Suprapubic skin (tissue), 4 donors: ENCODE results near the gene TRPC4. TPM values are rescaled to one million over a fixed set of nuclear protein-coding genes. Genes with fewer than 3 reads are reported as not detected.

Source experiments
- DNase-seq, 2 donors: peaks; one replicate each; pipeline ENCODE4 v3.0.0-alpha.2; 2019; ENCODE audit warnings: low spot score in 2 of 2
- H3K27ac ChIP-seq: fragments of 200-600 bp; sonication (generic); one replicate; pipeline ENCODE4 v1.5.1; 2019
- H3K27me3 ChIP-seq: fragments of 200-600 bp; sonication (generic); one replicate; pipeline ENCODE4 v1.5.1; 2019
- H3K36me3 ChIP-seq: fragments of 200-600 bp; sonication (generic); one replicate; pipeline ENCODE4 v1.5.1; 2019
- H3K4me1 ChIP-seq: fragments of 200-600 bp; sonication (generic); one replicate; pipeline ENCODE4 v1.5.1; 2019
- H3K4me3 ChIP-seq: fragments of 200-600 bp; sonication (generic); one replicate; pipeline ENCODE4 v1.5.1; 2019; ENCODE audit warnings: mild to moderate bottlenecking
- H3K9me3 ChIP-seq: fragments of 200-600 bp; sonication (generic); one replicate; pipeline ENCODE4 v1.5.1; 2019
- CTCF ChIP-seq, 2 donors: fragments of 200-600 bp in 1 of 2; fragments of 450-650 bp in 1 of 2; sonication (generic) in 1 of 2; IDR thresholded peaks; one replicate each; pipeline ENCODE4 v1.5.1; 2016 to 2019; ENCODE audit warnings: antibody characterized with exemption in 2 of 2, mild to moderate bottlenecking in 1 of 2, moderate library complexity in 1 of 2
- EP300 ChIP-seq: sonication (generic); formaldehyde crosslinking; IDR thresholded peaks from one replicate; pipeline ENCODE4 v1.6.1; 2017; ENCODE audit warnings: antibody characterized with exemption
- POLR2A ChIP-seq, 2 donors: fragments of 450-650 bp; IDR thresholded peaks; one replicate each; pipeline ENCODE4 v1.6.1; 2017; ENCODE audit warnings: antibody characterized with exemption in 2 of 2, mild to moderate bottlenecking in 2 of 2, moderate library complexity in 2 of 2
- POLR2AphosphoS5 ChIP-seq, 3 donors: sonication (generic); formaldehyde crosslinking; IDR thresholded peaks; one replicate each; pipeline ENCODE4 v1.6.1; 2017; ENCODE audit warnings: antibody characterized with exemption in 3 of 3
- WGBS: methylation state at CpG from one replicate; pipeline ENCODE4 v1.1.5; 2018; 5-methylcytosine and 5-hydroxymethylcytosine counted together
- total RNA-seq, 4 donors: library from RNA; depleted of rRNA; stranded (reverse); fragments of >200 nt; gene quantifications; one replicate each; pipeline ENCODE4 v1.1.0, GENCODE V29; 2016

The TRPC4 gene
- total RNA-seq, 4 donors from 2014 or later, result 0.32 TPM; not detected in 3

GRCh38 chr13:37906880-37907279 is 37.3 kb upstream of the TRPC4 start:
- no peak for DNase-seq
- WGBS, result 82% methylated on average over 1 of the region's 1 CpG
- Histone ChIP-seq H3K27me3 (no peaks in the 10 kb centered on the region), H3K9me3 (no peaks in the 10 kb centered on the region), H3K27ac (no peak overlapping the region), H3K4me3 (no peak overlapping the region), H3K36me3 (no peaks in the 10 kb centered on the region), H3K4me1 (no peaks in the 10 kb centered on the region)
- no peak for TF ChIP-seq CTCF (IDR thresholded peaks at IDR 0.05)
- no peak for TF ChIP-seq POLR2AphosphoS5 (IDR thresholded peaks at IDR 0.05)
- no peak for TF ChIP-seq EP300
- TF ChIP-seq POLR2A (IDR thresholded peaks at IDR 0.05), result no peak

GRCh38 chr13:37905736-37906135 is 36.2 kb upstream of the TRPC4 start:
- H3K4me1 ChIP-seq, result no peaks in the 10 kb centered on the region
- H3K27me3 ChIP-seq, result no peaks in the 10 kb centered on the region
- H3K9me3 ChIP-seq, result no peaks in the 10 kb centered on the region
- no peak overlapping the region for H3K4me3 ChIP-seq
- TF ChIP-seq CTCF (IDR thresholded peaks at IDR 0.05) (no peak), POLR2AphosphoS5 (IDR thresholded peaks at IDR 0.05) (no peak), EP300 (no peak)
- 65% methylated on average over 2 of the region's 2 CpGs for WGBS
- H3K27ac ChIP-seq, result no peak overlapping the region
- DNase-seq, result no peak
- no peaks in the 10 kb centered on the region for H3K36me3 ChIP-seq

DNA sequence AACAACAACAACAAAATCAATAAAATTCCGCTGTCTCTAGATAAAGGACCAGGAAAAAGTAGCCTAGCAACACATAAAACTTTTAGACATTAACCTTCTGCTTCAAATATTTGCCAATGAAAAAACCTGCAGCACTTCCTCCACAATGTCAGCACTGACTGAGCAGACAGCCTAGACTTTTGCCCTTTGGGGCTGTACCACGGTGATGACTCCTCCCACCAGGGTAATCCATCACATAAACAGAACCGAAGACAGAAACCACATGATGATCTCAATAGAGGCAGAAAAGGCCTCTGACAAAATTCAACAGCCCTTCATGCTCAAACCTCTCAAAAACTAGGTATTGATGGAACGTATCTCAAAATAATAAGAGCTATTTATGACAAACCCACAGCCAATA is 30.2 kb upstream of the TRPC4 start:
- WGBS, result 48% methylated on average over 4 of the region's 4 CpGs

GRCh38 chr13:37893321-37893720 is 23.7 kb upstream of the TRPC4 start:
- Histone ChIP-seq H3K9me3 (no peaks in the 10 kb centered on the region), H3K36me3 (no peaks in the 10 kb centered on the region), H3K27me3 (no peaks in the 10 kb centered on the region), H3K27ac (no peak overlapping the region), H3K4me3 (no peak overlapping the region), H3K4me1 (no peaks in the 10 kb centered on the region)
- DNase-seq, result no peak
- no peak for TF ChIP-seq EP300
- no peak for TF ChIP-seq POLR2AphosphoS5 (IDR thresholded peaks at IDR 0.05)
- TF ChIP-seq POLR2A (IDR thresholded peaks at IDR 0.05), result no peak
- TF ChIP-seq CTCF (IDR thresholded peaks at IDR 0.05), result no peak

More for the DNA sequence above, 30.2 kb upstream of the TRPC4 start:
- Histone ChIP-seq H3K27ac (no peak overlapping the region), H3K9me3 (no peaks in the 10 kb centered on the region), H3K36me3 (no peaks in the 10 kb centered on the region), H3K4me3 (no peak overlapping the region), H3K27me3 (no peaks in the 10 kb centered on the region), H3K4me1 (no peaks in the 10 kb centered on the region)
- no peak for TF ChIP-seq EP300
- no peak for DNase-seq

DNA sequence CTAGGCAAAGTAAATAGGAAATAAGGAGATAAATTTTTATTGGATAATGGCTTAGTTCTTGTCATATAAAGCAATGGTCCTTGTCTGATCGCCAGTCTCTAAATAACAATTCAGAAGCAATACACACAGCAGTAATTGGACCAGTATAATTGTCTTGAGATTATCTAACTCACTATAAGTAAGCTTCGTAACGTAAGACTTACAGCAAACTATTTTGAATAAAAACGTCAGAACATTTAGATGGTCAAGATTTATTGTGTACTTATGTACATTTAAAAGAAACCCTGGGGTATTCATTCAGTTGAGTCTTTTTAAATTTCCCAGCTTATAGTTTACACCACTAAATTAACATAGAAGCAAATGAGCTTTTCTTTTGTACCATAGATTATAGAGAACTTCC is 20.2 kb upstream of the TRPC4 start:
- Histone ChIP-seq H3K4me1 (no peaks in the 10 kb centered on the region), H3K4me3 (no peak overlapping the region), H3K27ac (no peak overlapping the region), H3K9me3 (no peaks in the 10 kb centered on the region), H3K27me3 (peaks cover 3% of the 10 kb centered on the region), H3K36me3 (no peaks in the 10 kb centered on the region)
- TF ChIP-seq CTCF (IDR thresholded peaks at IDR 0.05), result no peak
- TF ChIP-seq POLR2A (IDR thresholded peaks at IDR 0.05), result no peak
- no peak for TF ChIP-seq POLR2AphosphoS5 (IDR thresholded peaks at IDR 0.05)
- TF ChIP-seq EP300, result no peak
- no peak for DNase-seq
- WGBS, result 70% methylated on average over 4 of the region's 4 CpGs

- Histone ChIP-seq H3K4me1 (no peaks in the 10 kb centered on the region), H3K27me3 (peaks cover 3% of the 10 kb centered on the region), H3K9me3 (no peaks in the 10 kb centered on the region), H3K4me3 (no peak overlapping the region), H3K27ac (no peak overlapping the region), H3K36me3 (no peaks in the 10 kb centered on the region)
- TF ChIP-seq CTCF (IDR thresholded peaks at IDR 0.05) (no peak), POLR2AphosphoS5 (IDR thresholded peaks at IDR 0.05) (no peak), POLR2A (IDR thresholded peaks at IDR 0.05) (no peak), EP300 (no peak)
- 74% methylated on average over 2 of the region's 2 CpGs for WGBS
- DNase-seq, result no peak
Measured at GRCh38 chr13:37889102-37889501, 19.5 kb upstream of the TRPC4 start.
